ENCODE results near the gene ZNF276. TPM values are rescaled to one million over a fixed set of nuclear protein-coding genes. Genes with fewer than 3 reads are reported as not detected.
"Not testable (repeated sequence)": the region's sequence is repeated elsewhere in the genome, so short reads cannot be mapped to it uniquely, and the experiment has no call there.

ZNF276 gene
- total and polyA plus RNA-seq, 7 donors: 7.6 to 13.6 (median 11.5) TPM

GRCh38 chr16:89693289-89693731 is 28.0 kb upstream of the ZNF276 start:
- no peak overlapping the region for H3K4me3 ChIP-seq
- WGBS, 3 donors: 82 to 88% (median 85%) methylated on average over 11 of the region's 11 CpGs
- no peak overlapping the region for H3K27ac ChIP-seq
- peaks cover 0 to 3% (median 0%) of the 10 kb centered on the region in 3 donors for H3K27me3 ChIP-seq (ENCODE audit: insufficient read depth in 3 of 3, low read length in 2 of 3)
- no peaks in the 10 kb centered on the region for H3K9me3 ChIP-seq
- H3K36me3 ChIP-seq (ENCODE audit: insufficient read depth in 1 of 2, low read depth in 1 of 2): peaks cover 11 to 66% of the 10 kb centered on the region in 2 donors
- intact Hi-C loops (cut with DNase I): no loop called here
- no peak for TF ChIP-seq CTCF (IDR thresholded peaks at IDR 0.05)
- ATAC-seq (no peak), DNase-seq (no peak)
- peaks cover 8% of the 10 kb centered on the region for H3K4me1 ChIP-seq

- 87 to 88% (median 88%) methylated on average over 28 to 32 of the region's 32 CpGs for WGBS, 3 donors
- Histone ChIP-seq H3K27me3 (ENCODE audit: insufficient read depth in 3 of 3, low read length in 2 of 3) (peaks cover 0 to 3% (median 0%) of the 10 kb centered on the region in 3 donors), H3K4me1 (no peaks in the 10 kb centered on the region), H3K27ac (no peak overlapping the region), H3K9me3 (no peaks in the 10 kb centered on the region), H3K4me3 (no peak overlapping the region), H3K36me3 (ENCODE audit: insufficient read depth in 1 of 2, low read depth in 1 of 2) (peaks cover 11 to 64% of the 10 kb centered on the region in 2 donors)
- ATAC-seq (no peak), DNase-seq (peak in 1 of 2 donors; percentile 49)
- TF ChIP-seq CTCF (IDR thresholded peaks at IDR 0.05): no peak
- intact Hi-C loops (cut with DNase I): no loop called here
These were observed 27.2 kb upstream of the ZNF276 start for GRCh38 chr16:89693931-89694783.

- ATAC-seq; H3K27ac ChIP-seq; H3K4me3 ChIP-seq; H3K27me3 ChIP-seq (ENCODE audit: insufficient read depth in 3 of 3, low read length in 2 of 3); H3K9me3 ChIP-seq; H3K4me1 ChIP-seq; DNase-seq; intact Hi-C loops (cut with DNase I): not testable (repeated sequence)
- peaks cover 11 to 59% of the 10 kb centered on the region in 2 donors for H3K36me3 ChIP-seq (ENCODE audit: insufficient read depth in 1 of 2, low read depth in 1 of 2)
- 91 to 92% (median 91%) methylated on average over 14 to 23 of the region's 23 CpGs for WGBS, 3 donors
These were observed 26.6 kb upstream of the ZNF276 start for GRCh38 chr16:89694784-89695085.

- Histone ChIP-seq H3K9me3 (no peaks in the 10 kb centered on the region), H3K36me3 (ENCODE audit: insufficient read depth in 1 of 2, low read depth in 1 of 2) (peaks cover 11 to 55% of the 10 kb centered on the region in 2 donors), H3K27me3 (ENCODE audit: insufficient read depth in 3 of 3, low read length in 2 of 3) (peaks cover 0 to 3% (median 0%) of the 10 kb centered on the region in 3 donors), H3K4me1 (peaks cover 6% of the 10 kb centered on the region), H3K4me3 (no peak overlapping the region), H3K27ac (no peak overlapping the region)
- intact Hi-C loops (cut with DNase I): no loop called here
- ATAC-seq (no peak), DNase-seq (peak in 1 of 2 donors; percentile 49)
- no peak for TF ChIP-seq CTCF (IDR thresholded peaks at IDR 0.05)
- WGBS, 3 donors: 91 to 93% (median 91%) methylated on average over 29 to 31 of the region's 31 CpGs
These were observed 26.1 kb upstream of the ZNF276 start for GRCh38 chr16:89695086-89695874.

Measured in psoas muscle (tissue), 8 donors.